ENCODE data around the gene CDYL. TPM values are rescaled to one million over a fixed set of nuclear protein-coding genes. Genes with fewer than 3 reads are reported as not detected.

CDYL gene
- total and polyA plus RNA-seq, 2 of the 4 experiments (the other 2 are of a cell fraction): 14.2 to 92.1 TPM

GRCh38 chr6:4907602-4908001, 131.4 kb downstream of the CDYL start:
- Histone ChIP-seq H3K27ac (ENCODE audit: insufficient read depth, low read length) (no peak overlapping the region), H3K79me1 (ENCODE audit: low read depth in 1 of 2, low read length in 2 of 2) (peaks cover 37 to 78% of the 10 kb centered on the region in 2 experiments), H3K4me3 (ENCODE audit: insufficient read depth, low read depth, low read length) (no peak overlapping the region), H3K9ac (ENCODE audit: low read depth, low read length) (no peak overlapping the region), H4K8ac (ENCODE audit: low read depth in 2 of 2, low read length in 2 of 2) (peak overlapping the region in 1 of 2 experiments; percentile 24; a peak in 1 of 4 replicates), H2BK20ac (ENCODE audit: low read depth, low read length) (peak overlapping the region; percentile 36; the same call in 1 of the 2 replicates), H3K27me3 (ENCODE audit: control insufficient read depth, insufficient read depth, low read length) (no peaks in the 10 kb centered on the region), H3K56ac (ENCODE audit: extremely low read depth, insufficient read depth, low read length) (no peak overlapping the region), H3K23ac (ENCODE audit: low read depth, low read length) (no peak overlapping the region), H3K4me1 (ENCODE audit: control insufficient read depth, insufficient read depth, low read length) (peaks cover 12% of the 10 kb centered on the region), H3K18ac (ENCODE audit: low read depth, low read length) (no peak overlapping the region), H4K5ac (ENCODE audit: low read depth, low read length) (no peak overlapping the region), H3K9me1 (ENCODE audit: insufficient read depth, low read length) (peaks cover 25% of the 10 kb centered on the region), H3K36me3 (ENCODE audit: control insufficient read depth, insufficient read depth, low read length) (peaks cover 7% of the 10 kb centered on the region), H3K4me2 (ENCODE audit: low read depth, low read length) (no peak overlapping the region), H2BK5ac (ENCODE audit: low read depth, low read length, poor library complexity, severe bottlenecking) (no peak overlapping the region), H4K91ac (ENCODE audit: insufficient read depth, low read depth, low read length) (no peak overlapping the region), H2AK5ac (ENCODE audit: low read depth, low read length) (no peak overlapping the region), H4K20me1 (ENCODE audit: insufficient read depth, low read length) (peaks cover 17% of the 10 kb centered on the region; the same call in 1 of the 2 replicates), H2AFZ (replicated peaks; ENCODE audit: low read length, poor library complexity) (no peak overlapping the region), H2BK15ac (ENCODE audit: low read depth, low read length) (no peak overlapping the region), H3K14ac (replicated peaks; ENCODE audit: low read depth, low read length) (peak overlapping the region; percentile 72; the same call in 1 of the 2 replicates), H2BK120ac (ENCODE audit: low read depth, low read length) (no peak overlapping the region), H2AK9ac (replicated peaks; ENCODE audit: low read depth, low read length, poor library complexity) (peak overlapping the region; percentile 11), H3K9me3 (ENCODE audit: control insufficient read depth, insufficient read depth, low read length) (no peaks in the 10 kb centered on the region), H3K4ac (ENCODE audit: low read depth, low read length) (peak overlapping the region; percentile 5; the same call in 1 of the 2 replicates)
- ATAC-seq (ENCODE audit: low read depth) (0 out of 2 replicates have a peak, but pooled peaks have one; percentile 18), DNase-seq (peak; percentile 21)
- in situ Hi-C loops (cut with MboI; ENCODE audit: low sequenced_read_pairs) (no loop called here), intact Hi-C loops (cut with micrococcal nuclease) (no loop called here), dilution Hi-C loops (cut with HindIII; ENCODE audit: low sequenced_read_pairs, unreplicated experiment) (no loop called here)
- CTCF ChIA-PET: no interaction called here
- TF ChIP-seq RFX5 (IDR thresholded peaks at IDR 0.05; ENCODE audit: low read depth, low read length): no peak
- no peak for TF ChIP-seq CHD1 (IDR thresholded peaks at IDR 0.05; ENCODE audit: low read depth, low read length)
- no peak for TF ChIP-seq MAFK (IDR thresholded peaks at IDR 0.05; ENCODE audit: low read depth, low read length)
- no peak for TF ChIP-seq ELK1 (IDR thresholded peaks at IDR 0.05; ENCODE audit: borderline replicate concordance, low read depth, low read length)
- no CpG with 5 or more reads among the region's 6 CpGs for WGBS, 2 experiments (ENCODE audit: extremely low coverage in 2 of 2, insufficient read length in 1 of 2)
- no TSS peak for BruUV-seq (replicated peaks)
- POLR2A ChIA-PET (ENCODE audit: unreplicated experiment): no interaction called here

All from IMR-90 (cell line).